HG03460 (cell line): ENCODE results near the gene PSG2.
"Not testable (repeated sequence)": the region's sequence is repeated elsewhere in the genome, so short reads cannot be mapped to it uniquely, and the experiment has no call there.

ENCODE experiments used
- ATAC-seq: cut with Tn5 transposase; IDR thresholded peaks from one replicate; pipeline ENCODE4 v1.9.1; 2021; ENCODE audit not compliant: unreplicated experiment

PSG2 gene

GRCh38 chr19:43078311-43078710, 4.2 kb downstream of the PSG2 start:
- no peak for ATAC-seq

GRCh38 chr19:43077881-43078280, 4.6 kb downstream of the PSG2 start:
- not testable (repeated sequence) for ATAC-seq

- ATAC-seq: not testable (repeated sequence)
Measured at GRCh38 chr19:43062418-43062817, 20.1 kb downstream of the PSG2 start.

- ATAC-seq: not testable (repeated sequence)
Measured at GRCh38 chr19:43061326-43061725, 21.2 kb downstream of the PSG2 start.

- ATAC-seq: not testable (repeated sequence)
Measured at GRCh38 chr19:43060254-43060653, 22.2 kb downstream of the PSG2 start.

- not testable (repeated sequence) for ATAC-seq
Measured at GRCh38 chr19:43059482-43059881, 23.0 kb downstream of the PSG2 start.

- not testable (repeated sequence) for ATAC-seq
Measured at GRCh38 chr19:43058440-43058839, 24.1 kb downstream of the PSG2 start.

- not testable (repeated sequence) for ATAC-seq
Measured at GRCh38 chr19:43047966-43048365, 34.5 kb downstream of the PSG2 start.

- not testable (repeated sequence) for ATAC-seq
Measured at GRCh38 chr19:43046578-43046977, 35.9 kb downstream of the PSG2 start.

GRCh38 chr19:43043492-43044180, 38.9 kb downstream of the PSG2 start:
- not testable (repeated sequence) for ATAC-seq

GRCh38 chr19:43031645-43032044, 50.9 kb downstream of the PSG2 start:
- ATAC-seq: not testable (repeated sequence)

GRCh38 chr19:43028866-43029265, 53.6 kb downstream of the PSG2 start:
- no peak for ATAC-seq

GRCh38 chr19:43027985-43028384, 54.5 kb downstream of the PSG2 start:
- ATAC-seq: not testable (repeated sequence)

- not testable (repeated sequence) for ATAC-seq
Measured at GRCh38 chr19:43027061-43027460, 55.4 kb downstream of the PSG2 start.

- ATAC-seq: not testable (repeated sequence)
Measured at GRCh38 chr19:43026369-43026768, 56.1 kb downstream of the PSG2 start, which contains the start of gene PSG11. PSG11 (minus strand) TSS chr19:43026469; CDS start chr19:43026372, 97 bp downstream.

GRCh38 chr19:43022098-43022497, 60.4 kb downstream of the PSG2 start:
- not testable (repeated sequence) for ATAC-seq

- not testable (repeated sequence) for ATAC-seq
Measured at GRCh38 chr19:43021629-43022028, 60.9 kb downstream of the PSG2 start.

- not testable (repeated sequence) for ATAC-seq
Measured at GRCh38 chr19:43019588-43019987, 62.9 kb downstream of the PSG2 start.
